ENCODE results near the gene MRNIP. TPM values are rescaled to one million over a fixed set of nuclear protein-coding genes. Genes with fewer than 3 reads are reported as not detected.

MRNIP gene
- total RNA-seq, 1 experiment from 2014 or later: 31.1 TPM

DNA sequence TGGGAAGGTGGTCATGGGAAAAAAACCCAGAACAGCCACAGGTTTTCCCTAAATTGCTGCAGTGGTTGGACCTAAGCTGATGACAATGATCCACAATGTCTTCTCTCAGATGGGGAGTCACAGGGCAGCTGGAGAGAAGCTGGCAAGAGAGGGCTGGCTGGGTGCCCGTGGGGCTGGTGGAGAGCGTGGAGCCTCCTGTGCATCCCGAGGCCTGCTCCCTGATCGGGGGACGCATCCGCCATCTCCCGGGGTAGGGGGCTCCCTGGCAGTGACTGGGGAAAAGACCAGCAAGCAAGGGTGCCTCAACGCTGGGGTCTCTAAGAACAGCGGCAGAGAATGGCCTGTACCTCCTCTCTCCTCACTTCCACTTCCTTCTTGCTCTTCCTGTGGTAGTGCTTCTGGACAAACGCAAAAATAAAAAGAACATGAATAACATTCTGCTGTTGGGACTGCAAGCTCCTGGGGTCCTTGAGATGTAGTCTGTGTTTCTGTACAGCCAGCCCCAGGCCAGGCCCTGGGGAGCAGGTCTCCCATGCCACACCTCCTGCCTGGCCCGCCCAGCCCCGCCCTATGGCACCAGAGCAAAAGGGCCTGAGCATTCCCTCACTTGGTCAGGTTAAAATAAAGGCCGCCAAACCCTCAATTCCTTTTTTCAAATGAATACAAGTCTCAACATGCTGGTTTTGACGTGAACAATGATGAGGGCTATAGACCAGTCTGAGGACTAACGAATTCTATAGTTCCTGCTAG, 7.0 kb upstream of the MRNIP start:
- Histone ChIP-seq H3K4me1 (ENCODE audit: insufficient read depth, low read length) (no peaks in the 10 kb centered on the region), H2BK5ac (ENCODE audit: insufficient read length, low read length) (no peak overlapping the region), H4K20me1 (ENCODE audit: control insufficient read depth, insufficient read depth, insufficient read length) (no peaks in the 10 kb centered on the region), H3K4me2 (ENCODE audit: insufficient read depth, insufficient read length, low read length) (no peak overlapping the region), H2AFZ (ENCODE audit: low read length) (no peak overlapping the region), H3K79me1 (ENCODE audit: insufficient read depth, low read depth, low read length, poor library complexity, severe bottlenecking) (no peaks in the 10 kb centered on the region), H2BK15ac (ENCODE audit: low read depth, low read length) (no peak overlapping the region), H3K79me2 (ENCODE audit: insufficient read depth, low read length) (no peaks in the 10 kb centered on the region), H2BK12ac (ENCODE audit: insufficient read length, low read depth, low read length) (no peak overlapping the region), H3K18ac (ENCODE audit: insufficient read length, low read depth, low read length) (no peak overlapping the region), H4K5ac (ENCODE audit: insufficient read length, low read depth, low read length) (no peak overlapping the region), H3K4ac (ENCODE audit: low read depth, low read length) (no peak overlapping the region), H3K23ac (ENCODE audit: insufficient read length, low read depth, low read length) (no peak overlapping the region), H3K9ac (ENCODE audit: extremely low read depth, insufficient read length, low read length) (no peak overlapping the region), H3K56ac (ENCODE audit: insufficient read length, low read depth, low read length) (no peak overlapping the region), H2BK20ac (ENCODE audit: low read depth, low read length, poor library complexity, severe bottlenecking) (no peak overlapping the region), H3K27me3 (ENCODE audit: insufficient read depth, low read length) (no peaks in the 10 kb centered on the region), H3K14ac (ENCODE audit: insufficient read depth, low read length) (no peak overlapping the region), H3K27ac (ENCODE audit: insufficient read length, low read depth, low read length) (no peak overlapping the region), H3T11ph (ENCODE audit: low read length) (no peak overlapping the region), H4K91ac (ENCODE audit: insufficient read length, low read depth, low read length) (no peak overlapping the region), H4K8ac (replicated peaks; ENCODE audit: insufficient read length, low read depth, low read length) (no peak overlapping the region), H3K23me2 (ENCODE audit: insufficient read length, low read depth, low read length, poor library complexity, severe bottlenecking) (no peaks in the 10 kb centered on the region), H2AK5ac (ENCODE audit: insufficient read length, low read length) (no peak overlapping the region), H2BK120ac (ENCODE audit: low read depth, low read length, poor library complexity, severe bottlenecking) (no peak overlapping the region), H3K9me3 (ENCODE audit: control insufficient read depth, low read depth, low read length) (peaks cover 5% of the 10 kb centered on the region)
- H3K9me3 Mint-ChIP-seq: no peaks in the 10 kb centered on the region
- DNase-seq: no peak
- no CpG with 5 or more reads among the region's 15 CpGs for WGBS (ENCODE audit: extremely low coverage, insufficient read length, low lambda C conversion rate)
- H3K27ac Mint-ChIP-seq: no peak overlapping the region
- TF ChIP-seq, protein P1, sequence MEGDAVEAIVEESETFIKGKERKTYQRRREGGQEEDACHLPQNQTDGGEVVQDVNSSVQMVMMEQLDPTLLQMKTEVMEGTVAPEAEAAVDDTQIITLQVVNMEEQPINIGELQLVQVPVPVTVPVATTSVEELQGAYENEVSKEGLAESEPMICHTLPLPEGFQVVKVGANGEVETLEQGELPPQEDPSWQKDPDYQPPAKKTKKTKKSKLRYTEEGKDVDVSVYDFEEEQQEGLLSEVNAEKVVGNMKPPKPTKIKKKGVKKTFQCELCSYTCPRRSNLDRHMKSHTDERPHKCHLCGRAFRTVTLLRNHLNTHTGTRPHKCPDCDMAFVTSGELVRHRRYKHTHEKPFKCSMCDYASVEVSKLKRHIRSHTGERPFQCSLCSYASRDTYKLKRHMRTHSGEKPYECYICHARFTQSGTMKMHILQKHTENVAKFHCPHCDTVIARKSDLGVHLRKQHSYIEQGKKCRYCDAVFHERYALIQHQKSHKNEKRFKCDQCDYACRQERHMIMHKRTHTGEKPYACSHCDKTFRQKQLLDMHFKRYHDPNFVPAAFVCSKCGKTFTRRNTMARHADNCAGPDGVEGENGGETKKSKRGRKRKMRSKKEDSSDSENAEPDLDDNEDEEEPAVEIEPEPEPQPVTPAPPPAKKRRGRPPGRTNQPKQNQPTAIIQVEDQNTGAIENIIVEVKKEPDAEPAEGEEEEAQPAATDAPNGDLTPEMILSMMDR (conservative IDR thresholded peaks at IDR 0.05): no peak
- H3K4me3 Mint-ChIP-seq: no peak overlapping the region
- peaks cover 17 to 51% (median 43%) of the 10 kb centered on the region in 3 experiments for H3K36me3 Mint-ChIP-seq (ENCODE audit: insufficient read depth in 1 of 3, low read depth in 3 of 3)
- no peaks in the 10 kb centered on the region for H3K27me3 Mint-ChIP-seq (ENCODE audit: low read depth)
- peaks cover 8 to 20% of the 10 kb centered on the region in 2 experiments for H3K4me1 Mint-ChIP-seq

Data from H9 (cell line).